HG03025 (cell line): ENCODE measurements around the gene PIRT.

Source experiments
- ATAC-seq: cut with Tn5 transposase; IDR thresholded peaks from one replicate; pipeline ENCODE4 v1.9.1; 2021; ENCODE audit warnings: mild to moderate bottlenecking, moderate library complexity; ENCODE audit not compliant: unreplicated experiment, low FRiP score

Gene PIRT

DNA sequence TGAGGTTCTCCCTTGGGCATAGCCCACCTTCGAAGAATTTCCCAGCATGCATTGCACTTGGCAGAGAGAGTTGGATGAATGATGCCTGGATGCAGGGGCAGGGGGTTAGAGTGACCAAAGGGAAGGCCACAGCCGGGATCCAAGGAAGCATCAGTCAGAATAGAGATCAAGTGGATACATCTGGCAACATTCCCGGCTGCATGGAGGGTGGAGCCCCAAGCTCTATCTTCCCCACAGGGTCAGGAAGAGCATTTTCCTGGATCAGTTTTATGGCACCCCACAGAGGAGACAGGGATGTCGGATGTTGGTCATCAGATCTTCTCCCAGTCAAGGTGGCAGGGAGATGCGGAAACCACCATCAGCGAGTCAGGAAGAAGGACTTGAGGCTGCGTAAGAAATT lies 13.0 kb downstream of the PIRT start:
- no peak for ATAC-seq

DNA sequence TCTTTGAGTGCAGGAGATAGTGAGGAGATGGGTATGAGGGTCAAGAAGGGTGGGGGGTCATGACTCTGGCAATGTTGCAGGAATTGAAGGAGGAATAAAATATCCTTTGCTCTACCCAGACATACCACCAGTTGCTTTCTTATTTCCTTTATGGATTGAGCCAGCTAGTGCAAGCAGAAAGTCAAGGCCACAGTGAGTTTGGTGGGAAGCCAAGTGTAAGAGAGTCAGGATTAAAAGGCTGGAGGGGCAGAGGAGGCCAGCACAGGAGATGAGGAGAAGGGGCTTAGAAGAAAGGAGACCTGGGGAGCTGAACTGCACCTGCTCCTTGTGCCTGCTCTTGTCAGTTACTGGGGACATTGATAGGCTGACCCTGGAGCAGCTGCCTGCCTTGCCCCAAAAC lies 16.1 kb downstream of the PIRT start:
- ATAC-seq: no peak

DNA sequence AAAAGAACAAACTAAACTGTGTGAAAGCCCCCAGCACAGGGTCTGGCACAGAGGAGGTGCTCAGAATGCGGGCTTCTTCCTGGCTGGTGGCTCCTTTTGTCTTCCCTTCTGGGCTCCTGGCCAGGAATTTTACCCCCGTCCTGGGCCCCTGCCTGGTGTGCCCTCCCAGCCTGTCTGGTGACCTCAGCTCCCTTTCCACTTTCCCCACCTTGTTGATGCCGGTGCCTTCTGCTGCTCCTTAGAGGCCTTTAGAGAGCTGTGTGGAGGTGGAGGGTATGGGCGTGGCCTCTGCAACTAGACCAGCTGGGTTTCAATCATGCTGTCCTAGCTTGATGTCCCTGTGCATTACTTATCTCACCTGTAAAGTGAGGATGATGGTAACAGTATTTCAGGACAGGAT lies 16.8 kb downstream of the PIRT start:
- no peak for ATAC-seq

DNA sequence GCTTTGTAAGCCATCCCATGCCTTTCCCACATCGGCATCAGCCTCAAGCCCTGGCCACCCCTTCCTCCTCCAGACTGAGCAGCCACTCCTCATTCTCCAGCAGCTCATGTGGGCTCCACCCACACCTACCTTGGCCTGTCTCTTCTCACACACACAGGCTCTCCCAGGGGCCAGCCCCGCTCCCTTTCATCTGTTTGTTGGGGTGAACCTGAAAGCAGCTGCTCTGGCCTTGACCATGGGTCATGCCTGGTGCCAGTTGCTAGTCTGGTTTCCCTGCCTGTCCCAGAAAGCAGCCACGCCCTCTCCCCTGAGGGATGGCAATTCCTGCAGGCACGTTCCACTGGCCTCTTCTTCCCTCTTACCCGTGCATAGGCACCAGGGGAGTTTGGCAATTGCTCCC lies 22.6 kb downstream of the PIRT start:
- ATAC-seq: no peak

DNA sequence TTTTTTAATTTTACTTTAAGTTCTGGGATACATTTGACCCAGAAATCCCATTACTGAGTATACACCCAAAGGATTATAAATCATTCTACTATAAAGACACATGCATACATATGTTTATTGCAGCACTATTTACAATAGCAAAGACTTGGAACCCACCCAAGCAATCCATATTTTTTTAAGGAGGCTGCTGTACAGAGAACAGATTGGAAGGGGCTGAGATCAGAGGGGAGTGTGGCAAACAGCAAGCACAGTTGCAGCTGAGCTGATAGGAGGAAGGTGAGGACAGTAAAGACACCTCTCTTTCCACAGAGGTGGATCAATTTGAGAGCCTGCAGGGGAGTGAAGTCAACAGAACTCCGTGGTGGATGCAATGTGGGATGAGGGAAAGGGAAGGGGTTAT lies 23.8 kb downstream of the PIRT start:
- ATAC-seq: no peak

DNA sequence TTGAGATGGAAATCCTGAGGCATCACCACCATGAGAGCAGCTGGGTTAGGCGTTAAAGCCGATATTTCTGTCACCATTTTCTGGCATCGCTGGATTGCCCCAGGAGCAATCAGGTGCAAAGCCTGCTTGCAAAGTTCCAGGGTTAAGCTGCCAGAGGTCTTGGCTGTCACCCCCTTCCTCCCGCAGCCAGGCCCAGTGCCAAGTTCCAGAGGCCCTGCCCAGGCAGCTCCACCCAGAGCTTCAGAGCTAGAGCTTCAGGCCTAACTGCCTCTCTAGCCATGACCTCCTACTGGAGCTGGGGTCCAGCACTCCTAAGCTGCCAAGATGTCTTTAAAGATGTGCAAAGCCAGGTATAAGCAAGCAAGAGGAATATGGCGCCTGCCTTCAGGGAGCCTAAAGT lies 25.2 kb downstream of the PIRT start:
- ATAC-seq: no peak

DNA sequence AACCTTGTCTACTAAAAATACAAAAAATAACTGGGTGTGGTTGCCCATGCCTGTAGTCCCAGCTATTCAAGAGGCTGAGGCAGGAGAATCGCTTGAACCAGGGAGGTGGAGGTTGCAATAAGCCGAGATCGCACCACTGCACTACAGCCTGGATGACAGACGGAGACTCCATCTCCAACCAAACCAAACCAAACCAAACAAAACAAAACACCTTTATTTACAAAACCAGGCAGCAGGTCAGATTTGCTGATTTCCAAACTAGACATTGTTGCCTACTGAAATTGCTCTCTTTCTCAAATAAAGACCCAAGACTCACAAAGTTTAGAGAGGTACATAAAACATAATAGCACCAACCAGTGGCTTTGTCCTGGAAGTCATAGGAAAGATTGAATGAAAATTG lies 28.3 kb downstream of the PIRT start:
- ATAC-seq: no peak

DNA sequence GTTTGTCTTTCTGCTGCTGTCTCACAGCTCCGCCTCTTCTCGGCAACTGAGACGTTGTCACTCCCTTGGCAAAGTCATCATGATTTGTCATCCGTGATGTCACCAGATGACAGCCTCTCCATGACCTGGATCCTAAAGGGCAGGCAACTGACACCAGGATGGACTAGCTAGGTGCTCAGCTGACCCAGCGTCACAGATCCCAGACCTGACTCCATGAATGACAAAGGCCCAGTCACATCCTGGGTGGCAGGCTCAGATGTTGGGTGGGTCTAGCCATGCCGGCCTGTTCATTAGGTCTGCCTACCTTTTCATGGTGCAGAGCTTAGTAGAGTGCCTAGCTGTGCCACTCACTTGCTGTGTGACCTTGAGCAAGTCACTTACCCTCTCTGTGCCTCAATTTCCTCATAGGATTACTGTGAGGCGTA lies 30.2 kb downstream of the PIRT start:
- no peak for ATAC-seq

DNA sequence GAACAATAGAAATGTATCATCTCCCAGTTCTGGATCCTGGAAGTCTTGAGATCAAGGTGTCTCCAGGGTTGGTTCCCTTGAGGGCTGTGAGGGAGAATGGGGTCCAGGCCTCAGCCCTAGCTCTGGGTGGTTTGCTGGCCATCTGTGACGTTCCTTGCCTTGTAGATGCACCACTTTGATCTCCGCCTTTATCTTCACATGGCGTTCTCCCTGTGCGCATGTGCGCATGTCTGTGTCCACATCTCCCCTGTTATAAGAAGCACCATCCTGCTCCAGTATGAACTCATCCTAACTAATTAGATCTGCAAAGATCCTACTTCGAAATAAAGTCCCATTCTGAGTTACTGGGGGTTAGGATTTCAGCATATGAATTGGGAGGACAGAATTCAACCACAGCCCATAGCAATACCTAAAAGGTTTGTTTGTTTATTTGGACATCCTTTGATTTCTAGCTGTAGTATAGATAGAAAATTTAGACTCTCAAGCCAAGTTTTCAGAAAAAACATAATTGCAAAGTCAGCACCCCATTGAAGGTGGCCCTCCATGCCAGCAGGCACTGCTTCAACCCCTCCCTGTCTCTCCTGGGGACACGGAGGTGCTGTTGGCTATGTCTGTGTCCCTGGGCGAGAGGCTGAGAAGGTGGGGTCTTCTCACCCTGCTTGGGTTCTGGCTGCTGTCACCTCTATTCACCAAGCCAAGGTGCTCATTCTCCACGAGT lies 31.2 kb downstream of the PIRT start:
- no peak for ATAC-seq

DNA sequence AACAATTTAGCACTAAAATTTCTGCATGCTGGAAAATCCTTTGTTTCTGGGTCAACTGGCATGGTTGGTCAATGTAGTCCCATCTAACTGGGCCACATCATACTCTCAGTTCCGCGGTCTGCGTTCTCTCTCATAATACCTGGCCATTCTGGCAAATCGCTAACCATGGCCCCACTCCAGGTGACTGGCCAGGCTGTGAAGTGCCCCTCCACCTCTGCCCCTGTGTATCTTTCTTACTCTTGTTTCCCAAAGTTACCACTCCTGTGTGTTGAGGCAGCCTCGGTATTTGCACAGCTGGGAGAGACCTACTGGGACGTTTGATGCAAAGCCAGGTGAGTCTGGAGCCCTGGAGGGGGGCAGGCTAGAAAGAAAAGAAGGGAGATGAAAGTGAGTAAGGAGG lies 32.0 kb downstream of the PIRT start:
- ATAC-seq: no peak

DNA sequence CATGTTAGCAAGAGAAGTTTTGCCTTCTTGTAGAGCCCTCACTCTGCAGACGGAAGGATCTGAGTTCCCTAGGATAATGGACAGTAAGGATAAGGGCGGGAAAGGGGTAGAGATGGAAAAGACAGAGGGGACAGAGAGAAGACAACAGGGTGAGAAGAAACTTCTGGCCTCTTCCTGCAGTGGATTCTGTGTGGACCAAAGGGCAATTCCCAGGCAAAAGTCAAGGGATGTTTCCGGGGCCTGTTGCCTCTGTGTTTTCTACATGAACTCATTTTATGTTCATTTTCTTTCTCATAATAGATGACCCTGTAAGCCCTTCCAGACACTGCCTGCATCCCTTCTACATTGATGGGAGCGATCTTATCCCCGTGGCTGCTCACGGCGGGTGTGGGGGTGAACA lies 33.3 kb downstream of the PIRT start:
- no peak for ATAC-seq

DNA sequence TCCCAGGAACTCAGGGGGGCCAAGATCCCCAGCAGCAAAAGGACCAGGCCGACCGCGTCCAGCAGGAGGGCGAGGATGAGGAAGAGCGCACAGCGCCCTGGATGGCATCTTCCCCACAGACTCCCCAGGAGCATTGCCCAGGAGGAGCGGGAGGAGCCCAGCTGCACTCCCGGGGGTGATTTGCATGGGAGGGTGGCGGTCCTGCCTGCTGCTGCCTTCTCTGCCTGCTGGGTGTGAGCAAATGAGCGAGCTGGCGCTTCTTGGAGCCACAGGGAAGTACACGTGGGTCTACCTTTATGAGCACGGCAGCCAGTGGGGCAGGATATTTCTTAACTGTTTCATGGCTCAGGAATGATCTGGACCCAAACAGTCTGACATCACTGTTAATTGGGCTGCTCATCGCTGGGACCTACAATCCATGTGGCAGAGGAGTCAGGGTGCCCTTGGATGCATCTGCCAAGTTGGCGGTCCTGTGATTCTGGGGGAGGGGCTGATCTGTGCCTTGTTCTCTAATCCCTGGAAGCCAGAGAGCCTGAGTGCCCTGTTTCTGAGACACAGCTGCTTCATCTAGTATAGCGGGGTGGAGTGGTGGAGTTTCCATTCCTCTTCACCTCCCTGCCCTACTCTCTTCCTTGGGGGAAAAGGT lies 33.9 kb downstream of the PIRT start, which contains the start of gene TMEM238L:
TSS of gene TMEM238L (minus strand) at position 270 of the 646 bp plus-strand sequence. CDS start at position 134, 136 bp downstream.
- no peak for ATAC-seq

DNA sequence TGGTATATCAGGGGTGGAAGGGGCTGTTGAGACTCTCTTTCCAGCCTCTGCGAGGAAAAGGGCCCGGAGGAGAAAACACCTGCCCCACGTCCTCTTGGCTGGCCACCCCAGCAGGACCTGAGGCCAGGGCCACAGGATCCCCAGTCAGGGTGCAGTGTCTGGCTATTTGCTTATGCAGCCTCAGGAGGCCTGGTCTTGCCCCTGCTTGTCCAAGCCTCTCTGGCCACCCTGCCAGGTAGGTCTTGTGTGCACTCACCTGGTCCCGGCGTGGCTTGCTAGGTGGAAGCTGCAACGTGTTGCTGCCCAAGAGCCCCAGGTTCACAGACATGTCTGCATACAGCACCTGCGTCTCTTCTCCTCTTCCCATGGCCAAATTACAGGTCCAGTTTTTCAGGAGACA lies 34.5 kb downstream of the PIRT start:
- ATAC-seq: no peak

DNA sequence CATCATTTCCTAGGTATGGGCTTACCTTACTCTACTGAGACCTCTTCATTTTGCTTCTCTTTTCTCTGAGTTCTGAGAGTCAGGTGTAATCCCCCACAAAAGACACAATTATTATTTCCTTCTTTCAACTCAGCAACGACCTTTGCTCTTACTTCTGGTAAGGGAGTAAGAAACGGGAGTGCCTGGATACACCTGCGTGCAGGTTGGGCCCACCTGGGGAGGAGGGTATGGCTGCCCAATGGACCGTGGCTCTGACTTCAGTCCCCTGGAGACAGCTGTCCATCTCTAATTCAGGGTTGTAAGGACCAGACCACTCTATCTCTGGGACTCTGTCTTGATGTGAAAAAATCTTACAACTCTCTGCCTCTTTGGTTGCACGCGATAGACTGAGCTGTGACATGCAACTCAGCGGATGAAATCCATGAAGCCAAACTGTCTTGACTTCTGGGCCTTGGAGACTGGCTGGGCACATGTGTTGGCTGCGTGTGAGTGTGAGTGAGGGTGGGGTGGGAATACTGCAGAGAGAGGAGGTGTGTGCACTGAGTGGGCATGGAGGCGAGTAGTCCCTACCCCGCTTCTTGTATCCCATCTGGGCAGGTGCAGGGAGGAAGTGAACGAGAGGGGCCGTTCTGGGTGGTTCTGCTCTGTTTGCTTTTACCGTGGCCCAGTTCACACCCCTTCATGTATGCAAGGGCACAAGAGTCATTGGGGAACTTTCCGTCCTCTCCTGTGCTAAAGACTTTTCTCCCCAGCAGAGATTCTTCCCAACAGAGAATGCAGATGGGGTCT lies 35.2 kb downstream of the PIRT start:
- ATAC-seq: no peak

DNA sequence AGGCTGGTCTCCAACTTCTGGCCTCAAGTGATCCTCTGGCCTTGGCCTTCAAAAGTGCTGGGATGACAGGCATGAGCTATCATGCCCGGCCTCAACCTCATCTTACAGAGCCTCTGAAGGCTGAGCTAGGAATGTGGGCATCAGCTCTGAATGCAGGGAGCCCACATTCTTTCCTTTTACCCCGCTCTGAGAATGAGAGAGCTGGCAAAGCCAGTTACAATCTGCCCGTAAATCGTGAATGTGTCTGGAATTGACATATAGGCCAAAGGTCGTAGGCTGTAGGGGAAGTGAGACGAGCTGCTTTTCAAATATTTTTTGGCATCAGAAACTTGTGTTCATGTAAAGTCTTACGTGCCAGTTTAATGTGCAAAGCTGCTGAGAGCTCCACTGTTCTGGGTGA lies 38.5 kb downstream of the PIRT start:
- no peak for ATAC-seq

DNA sequence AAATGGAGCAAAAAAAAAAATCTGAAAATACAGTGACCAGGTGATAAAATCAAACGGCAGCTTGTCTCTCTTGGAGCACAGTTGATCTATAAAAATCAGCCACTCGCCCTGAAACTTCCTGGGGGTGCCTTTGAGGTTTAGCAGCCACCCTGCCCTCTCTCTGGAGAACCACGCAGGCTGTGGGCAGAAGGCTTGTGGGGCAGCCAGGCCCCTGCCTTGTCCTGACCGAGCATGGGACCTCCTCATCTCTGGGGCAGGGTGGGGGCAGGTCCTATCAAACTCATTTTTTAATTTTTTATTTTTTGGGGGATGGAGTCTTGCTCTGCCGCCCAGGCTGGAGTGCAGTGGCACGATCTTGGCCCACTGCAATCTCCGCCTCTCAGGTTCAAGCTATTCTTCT lies 39.0 kb downstream of the PIRT start:
- ATAC-seq: no peak

DNA sequence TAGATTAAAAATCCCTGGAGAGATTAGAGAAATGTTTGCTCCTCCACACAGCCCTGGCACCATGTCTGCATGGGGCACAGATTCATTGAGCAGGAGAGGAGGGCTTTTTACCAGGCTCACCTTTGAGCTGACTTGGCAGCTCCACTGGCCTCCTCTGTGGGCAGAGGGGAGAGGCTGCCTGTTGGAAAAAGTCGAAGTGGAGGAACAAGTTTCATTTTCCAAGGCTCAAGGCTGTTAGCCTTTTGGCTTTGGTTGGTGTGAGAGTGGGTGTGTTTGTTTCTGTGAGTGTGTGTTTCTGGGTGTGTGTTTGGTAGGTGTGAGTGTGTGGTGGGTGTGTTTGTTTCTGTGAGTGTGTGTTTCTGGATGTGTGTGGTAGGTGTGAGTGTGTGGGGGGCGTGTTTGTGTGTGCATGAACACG lies 39.5 kb downstream of the PIRT start:
- ATAC-seq: no peak

DNA sequence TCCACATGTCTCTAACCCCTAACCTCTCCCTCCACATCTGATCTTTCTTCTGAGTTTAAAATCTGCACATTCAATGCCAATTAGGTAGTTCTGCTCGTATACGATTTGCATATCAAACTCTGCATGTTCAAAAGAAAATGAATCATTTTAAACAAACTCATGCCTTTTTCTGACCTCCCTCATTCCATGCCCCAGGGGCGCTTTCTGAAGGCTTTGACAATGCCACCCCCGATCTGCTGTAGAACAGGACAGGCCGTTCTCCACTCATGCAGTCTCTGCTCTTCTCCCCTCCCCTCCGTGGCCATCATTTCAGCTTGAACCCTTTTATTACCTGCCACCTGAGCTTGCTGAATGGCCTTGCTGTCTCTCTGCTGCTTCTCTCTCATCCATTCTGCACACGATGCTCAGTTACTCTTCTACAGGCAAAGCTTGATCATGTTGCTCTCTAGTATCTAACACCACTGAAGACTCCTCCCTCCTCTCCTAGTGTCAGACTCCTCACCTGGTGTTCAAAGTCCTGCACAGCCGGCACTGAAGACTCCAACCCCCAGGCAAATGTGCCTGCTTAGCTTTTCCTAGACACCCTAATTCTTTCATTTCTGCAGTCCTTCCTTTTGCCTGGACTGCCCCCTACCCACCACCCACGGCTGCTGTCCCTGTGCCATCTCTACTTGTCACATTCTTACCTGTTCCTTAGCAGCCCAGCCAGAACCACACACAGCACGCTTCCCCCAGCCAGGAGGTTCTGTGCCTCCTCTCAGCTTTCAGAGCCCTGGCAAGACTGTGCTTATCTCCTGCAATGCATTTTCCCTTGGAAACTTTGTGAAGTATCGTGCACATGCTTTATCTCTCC lies 40.2 kb downstream of the PIRT start:
- ATAC-seq: no peak

DNA sequence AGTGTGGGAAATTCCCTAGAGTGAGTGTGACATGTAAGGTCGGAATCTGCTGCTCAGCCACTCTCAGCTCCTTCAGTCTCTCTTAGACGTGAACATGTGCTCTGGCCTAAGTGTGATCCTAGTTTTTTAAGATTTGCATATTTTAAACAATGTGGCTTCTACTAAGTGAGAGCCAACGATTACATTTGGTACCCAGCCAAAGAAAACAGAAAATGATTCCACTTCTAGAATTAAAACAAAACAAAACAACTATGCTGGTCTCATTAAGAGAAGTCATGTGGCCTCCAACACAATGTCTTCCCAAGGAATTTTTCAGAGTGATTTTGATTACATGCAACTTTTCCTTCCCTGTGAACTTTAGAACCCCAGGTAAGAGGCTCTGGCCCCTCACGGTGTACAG lies 44.1 kb downstream of the PIRT start:
- no peak for ATAC-seq

DNA sequence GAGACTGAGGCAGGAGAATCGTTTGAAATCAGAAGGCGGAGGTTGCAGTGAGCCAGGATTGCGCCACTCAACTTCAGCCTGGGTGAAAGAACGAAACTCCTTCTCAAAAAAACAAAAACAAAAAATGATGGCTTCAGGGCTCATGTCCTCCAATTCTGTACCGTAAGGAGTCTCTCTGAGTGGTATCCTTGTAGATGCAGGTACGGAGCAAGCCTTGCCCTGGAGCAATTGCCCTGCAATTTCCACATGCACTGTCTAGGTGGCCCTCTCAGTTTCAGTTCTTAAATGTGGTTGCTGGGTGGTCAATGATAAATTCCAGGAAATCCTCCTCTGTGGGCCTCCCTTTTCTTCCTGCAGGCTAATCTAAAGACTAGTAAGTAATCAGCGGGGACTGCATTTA lies 44.6 kb downstream of the PIRT start:
- ATAC-seq: no peak

DNA sequence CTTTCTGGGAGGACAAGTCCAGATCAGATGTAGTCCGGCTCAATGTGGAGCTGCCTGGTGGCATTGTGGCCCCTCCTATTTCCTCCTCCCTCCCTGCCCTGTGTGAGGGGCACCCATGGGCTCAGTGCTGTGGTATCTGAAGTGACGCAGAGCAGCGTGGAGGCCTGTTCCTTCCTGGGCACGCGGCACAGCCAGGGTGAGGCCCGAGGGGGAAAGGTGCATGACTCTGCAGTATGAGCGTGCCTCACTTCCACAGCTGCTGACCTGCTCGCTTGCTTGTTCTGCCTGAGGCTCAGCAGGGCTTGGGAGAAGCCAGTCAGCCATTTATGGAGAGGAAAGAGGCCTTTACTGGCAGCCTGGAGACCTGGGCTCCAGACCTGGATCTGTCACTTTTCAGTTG lies 45.7 kb downstream of the PIRT start:
- ATAC-seq: no peak
